ENCODE measurements around the gene CAPN7.

Gene CAPN7

DNA sequence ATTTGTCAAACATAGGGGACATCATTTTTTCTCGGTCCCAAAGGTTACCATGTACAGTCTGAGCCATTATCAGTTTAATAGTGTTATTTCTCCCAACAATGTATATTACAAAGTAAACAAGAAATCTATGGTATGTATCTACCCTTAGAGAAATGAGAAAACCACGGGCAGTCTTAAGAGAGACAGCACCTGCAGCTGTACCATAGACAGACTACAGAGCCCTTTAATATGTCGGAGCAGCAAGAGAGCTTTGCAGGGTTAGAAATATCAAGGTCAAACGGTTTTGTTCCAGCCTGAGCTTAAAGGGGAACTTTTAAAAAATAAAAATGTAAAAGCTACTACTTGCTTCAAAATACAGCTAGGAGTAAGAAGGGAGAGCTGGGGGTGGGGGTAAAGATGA is 73.2 kb downstream of the CAPN7 start:
- no peak for FAIRE-seq

DNA sequence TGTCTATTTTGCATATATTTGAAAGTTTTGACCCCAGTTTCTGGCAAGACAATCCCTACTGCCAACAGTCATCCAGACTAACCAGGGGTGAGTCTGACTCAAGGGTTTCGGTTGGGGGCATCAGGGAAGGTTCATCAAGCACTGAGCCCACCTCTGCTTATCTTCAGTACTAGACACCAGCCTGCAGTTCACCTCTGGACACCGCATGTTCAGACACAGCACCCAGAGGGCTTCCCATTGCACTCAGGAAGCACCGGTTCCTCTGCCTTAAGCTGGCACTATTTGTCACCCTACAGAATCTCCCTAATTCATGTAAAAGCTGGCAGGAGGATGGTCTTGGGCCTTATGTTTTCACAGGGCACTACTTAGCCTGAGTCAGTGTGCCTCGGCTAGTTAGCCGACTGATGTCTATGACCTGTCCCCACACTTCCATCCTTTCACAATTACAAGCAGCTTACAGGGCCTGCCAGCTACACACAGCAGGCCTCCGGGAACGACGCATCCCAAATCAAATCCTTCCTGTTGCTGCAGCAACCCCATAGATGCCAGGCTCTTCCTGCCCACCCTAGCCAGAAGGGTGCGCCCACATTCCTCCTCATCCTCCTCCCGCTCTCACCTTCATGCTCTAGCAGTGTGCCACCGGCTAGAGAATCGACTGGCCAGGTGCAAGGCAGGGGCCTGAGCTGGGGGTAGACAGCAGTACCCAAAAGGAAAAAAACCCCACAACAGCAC is 73.8 kb downstream of the CAPN7 start:
- no peak for FAIRE-seq

GRCh38 chr3:15280853-15281532 is 74.9 kb downstream of the CAPN7 start:
- FAIRE-seq = no peak

GRCh38 chr3:15281817-15282216 is 75.8 kb downstream of the CAPN7 start:
- no peak for FAIRE-seq

DNA sequence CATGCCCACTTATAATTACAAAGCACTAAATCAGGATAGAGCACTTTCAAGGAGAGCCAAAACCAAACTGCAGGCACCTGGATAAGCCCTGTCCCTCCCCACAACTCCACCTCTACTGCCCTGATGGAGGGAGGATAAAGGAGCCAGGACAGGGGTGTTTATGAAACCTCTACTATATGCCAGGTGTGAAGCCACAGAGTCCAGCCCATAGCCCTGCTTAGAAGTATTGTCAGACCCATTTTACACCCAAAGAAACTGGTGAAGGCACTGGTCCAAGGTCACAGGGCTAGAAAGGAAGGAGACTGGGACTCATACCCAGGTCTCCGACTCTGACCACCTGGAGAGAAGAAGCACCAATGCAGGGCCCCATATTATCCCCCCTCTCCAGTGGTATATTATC is 77.7 kb downstream of the CAPN7 start:
- no peak for FAIRE-seq

- no peak for FAIRE-seq
Measured at GRCh38 chr3:15284121-15284889, 78.3 kb downstream of the CAPN7 start.

GRCh38 chr3:15286022-15286421 is 80.0 kb downstream of the CAPN7 start:
- FAIRE-seq = no peak

DNA sequence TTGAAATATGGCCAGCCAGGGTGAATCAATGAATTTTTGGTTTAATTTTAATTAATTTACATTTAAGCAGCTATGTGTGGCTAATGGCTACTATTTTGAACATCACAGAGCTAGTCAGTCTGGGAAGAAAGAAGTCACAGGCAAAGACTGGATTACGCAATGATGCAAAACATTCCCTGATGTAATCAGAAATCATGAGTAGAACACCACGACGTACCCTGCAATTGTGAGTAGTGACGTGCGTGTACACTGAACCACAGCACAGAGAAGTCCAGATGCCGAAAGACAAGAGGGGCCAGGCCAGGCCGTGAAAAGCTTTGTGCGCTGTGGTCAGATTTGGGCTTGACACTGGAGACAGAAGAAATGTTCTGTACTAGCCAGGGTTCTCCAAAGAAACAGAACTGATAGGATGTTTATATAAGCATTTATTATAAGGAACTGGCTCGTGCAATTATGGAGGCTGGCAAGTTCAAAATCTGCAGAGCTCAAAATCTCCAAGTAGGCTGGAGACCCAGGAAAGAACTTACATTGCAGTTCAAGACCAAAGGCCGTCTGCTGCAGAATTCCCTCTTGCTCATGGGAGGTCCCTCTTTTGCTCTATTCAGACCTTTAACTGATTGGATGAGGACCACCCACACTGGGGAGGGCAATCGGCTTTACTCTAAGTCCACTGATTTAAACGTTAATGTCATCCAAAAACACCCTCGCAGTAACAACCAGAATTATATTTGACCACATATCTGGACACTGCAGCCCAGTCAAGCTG is 81.7 kb downstream of the CAPN7 start:
- FAIRE-seq = no peak

DNA sequence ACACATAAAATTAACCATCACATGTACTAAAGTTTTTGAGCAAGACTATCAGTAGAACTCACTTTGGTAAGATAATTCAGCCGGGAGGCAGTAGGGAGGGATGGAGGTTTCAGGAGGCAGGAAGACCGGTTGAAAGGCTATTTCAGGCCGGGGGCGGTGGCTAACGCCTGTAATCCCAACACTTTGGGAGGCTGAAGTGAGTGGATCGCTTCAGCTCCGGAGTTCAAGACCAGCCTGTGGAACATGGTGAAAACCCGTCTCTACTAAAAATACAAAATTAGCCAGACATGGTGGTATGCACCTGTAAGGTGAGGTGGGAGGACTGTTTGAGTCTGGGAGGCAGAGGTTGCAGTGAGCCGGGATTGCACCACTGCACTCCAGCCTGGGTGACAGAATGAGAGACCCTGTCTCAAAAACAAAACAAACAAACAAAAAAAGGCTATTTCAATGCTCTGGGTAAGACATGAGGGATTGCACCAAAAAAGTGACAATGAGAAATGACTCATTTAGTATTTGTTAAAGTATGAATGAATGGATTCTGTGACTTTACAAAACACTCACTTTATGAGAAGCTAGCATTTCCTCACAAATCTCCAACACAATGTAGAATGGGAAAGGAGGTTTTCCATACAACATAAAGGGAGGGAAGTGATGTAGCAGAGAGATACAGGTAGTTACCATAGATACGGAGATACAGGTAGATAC is 82.4 kb downstream of the CAPN7 start:
- FAIRE-seq = no peak

- FAIRE-seq = no peak
Measured at GRCh38 chr3:15289661-15290060, 83.6 kb downstream of the CAPN7 start.

- no peak for FAIRE-seq
Measured at GRCh38 chr3:15290736-15291135, 84.7 kb downstream of the CAPN7 start.

- FAIRE-seq = no peak
Measured at GRCh38 chr3:15291589-15292541, 85.8 kb downstream of the CAPN7 start.

DNA sequence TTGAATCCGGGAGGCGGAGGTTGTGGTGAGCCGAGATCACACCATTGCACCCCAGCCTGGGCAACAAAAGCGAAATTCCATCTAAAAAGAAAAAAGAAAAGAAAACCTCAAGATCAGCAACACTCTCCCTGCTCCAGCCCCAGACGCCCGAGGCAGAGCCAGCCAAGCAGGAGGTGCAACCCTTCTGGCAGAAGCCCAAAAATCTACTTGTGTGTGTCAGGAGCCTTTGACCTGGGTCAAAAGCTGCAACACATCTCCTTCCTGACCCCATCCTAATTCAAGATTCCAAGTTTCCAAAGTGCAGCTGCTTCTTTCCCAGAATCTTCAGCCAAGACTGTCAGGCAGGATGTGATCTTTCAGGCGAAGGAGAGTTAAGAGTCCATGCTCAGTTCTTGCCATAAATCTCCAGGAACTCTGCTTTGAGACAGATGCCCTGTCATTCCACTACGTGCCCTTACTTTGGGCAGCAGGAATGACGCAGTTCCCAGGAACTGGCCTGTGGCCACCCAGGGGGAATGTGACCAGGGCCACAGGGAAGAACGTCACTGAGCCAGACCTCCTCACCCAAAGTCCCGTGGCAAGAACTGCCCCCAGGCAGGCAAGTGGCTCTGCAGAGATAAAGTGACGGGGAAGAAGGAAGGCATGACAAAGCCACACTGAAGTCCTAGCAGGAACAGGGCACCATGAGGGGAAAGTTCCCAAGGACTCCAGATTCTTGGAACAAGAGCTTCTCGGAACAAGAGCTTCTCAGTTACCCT is 86.9 kb downstream of the CAPN7 start:
- no peak for FAIRE-seq

DNA sequence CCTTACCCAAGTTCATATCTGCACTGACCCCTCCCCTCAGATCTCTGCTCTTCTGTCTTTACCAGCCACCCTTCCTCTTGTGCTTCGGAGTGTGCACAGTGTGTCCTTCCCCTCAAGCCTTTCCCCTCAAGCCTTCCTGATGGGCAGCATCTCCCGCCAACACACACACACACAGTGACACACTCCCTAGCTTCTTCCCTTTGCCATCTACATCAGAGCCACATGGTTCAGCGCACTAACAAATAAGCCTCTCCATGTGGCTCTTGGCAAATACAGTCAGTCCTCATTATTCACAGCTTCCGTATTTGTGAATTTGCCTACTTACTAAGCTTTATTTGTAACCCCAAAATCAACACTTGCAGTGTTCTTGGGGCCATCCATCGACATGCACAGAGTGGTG is 88.9 kb downstream of the CAPN7 start:
- no peak for FAIRE-seq

- FAIRE-seq = no peak
Measured at GRCh38 chr3:15295506-15295905, 89.5 kb downstream of the CAPN7 start.

GRCh38 chr3:15297608-15298350 is 91.7 kb downstream of the CAPN7 start:
- no peak for FAIRE-seq

DNA sequence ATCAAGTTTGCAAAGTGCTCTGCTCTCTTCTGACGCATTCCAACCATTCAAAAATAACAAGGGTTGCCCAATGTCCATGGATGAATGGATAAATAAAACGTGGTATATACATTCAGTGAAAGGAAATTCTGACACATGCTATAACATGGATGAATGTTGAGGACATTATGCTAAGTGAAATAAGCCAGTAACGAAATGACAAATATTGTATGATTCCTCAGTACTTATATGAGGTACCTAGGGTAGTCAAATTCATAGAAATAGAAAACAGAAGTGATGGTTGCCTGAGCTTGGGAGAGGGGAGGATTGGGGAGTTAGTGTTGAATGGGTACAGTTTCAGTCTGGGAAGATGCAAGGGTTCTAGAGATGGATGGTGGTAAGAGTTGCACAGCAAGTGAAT is 92.5 kb downstream of the CAPN7 start:
- FAIRE-seq = no peak

DNA sequence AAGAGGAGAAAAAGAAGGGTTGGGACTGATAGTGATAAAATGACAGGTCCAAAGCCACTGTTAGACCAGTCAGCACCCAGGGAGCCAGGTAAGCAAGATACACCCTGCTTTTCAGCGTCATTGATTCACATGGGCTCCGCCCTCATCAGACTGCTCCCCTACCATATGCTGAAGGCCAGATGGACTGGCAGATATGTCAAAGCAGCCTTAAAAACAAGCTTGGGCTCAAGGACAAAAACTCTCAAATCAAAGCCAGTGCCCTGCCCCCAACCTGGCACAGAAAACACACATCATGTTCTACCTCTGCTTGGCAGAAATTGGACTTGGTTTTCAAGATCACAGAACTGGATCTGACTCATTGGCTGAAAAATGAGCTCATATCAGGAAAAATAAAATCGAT is 93.0 kb downstream of the CAPN7 start:
- no peak for FAIRE-seq

GRCh38 chr3:15300323-15301078 is 94.5 kb downstream of the CAPN7 start:
- no peak for FAIRE-seq

Measured in TTC549 (cell line).